B cell (primary cell): ENCODE results near the gene DGAT2. TPM values are rescaled to one million over a fixed set of nuclear protein-coding genes. Genes with fewer than 3 reads are reported as not detected.

ENCODE experiments used
- ATAC-seq: fragments of 200-7000 bp; cut with Tn5 transposase; one replicate; pipeline ENCODE4 v1.10.0; 2021; ENCODE audit warnings: low read depth, mild to moderate bottlenecking, moderate number of reproducible peaks, moderate library complexity
- CTCF ChIA-PET: fragments of 350-600 bp; sonication (Branson Sonifier 250); formaldehyde crosslinking; loops from one replicate; lab custom pipeline; 2021; ENCODE audit warnings: antibody characterized with exemption, inconsistent platforms; lab: Charles Lee
- POLR2A ChIA-PET: fragments of 350-600 bp; sonication (Branson Sonifier 250); formaldehyde crosslinking; loops from one replicate; lab custom pipeline; 2021; ENCODE audit warnings: antibody characterized with exemption; lab: Charles Lee
- DNase-seq: peaks from one replicate; pipeline ENCODE4 v3.0.0; 2013
- H2AFZ ChIP-seq: 2 replicates; pipeline ENCODE4 v1.6.1; 2012; ENCODE audit warnings: mild to moderate bottlenecking, low read depth, low read length; ENCODE audit not compliant: insufficient read depth, poor library complexity, severe bottlenecking
- H3K27ac ChIP-seq, 2 donors: 1 replicate in 1 of 2; 2 replicates in 1 of 2; pipeline ENCODE4 v1.5.1; 2012 to 2013; ENCODE audit warnings: low read length in 2 of 2, mild to moderate bottlenecking in 2 of 2, moderate library complexity in 1 of 2
- H3K27me3 ChIP-seq, 4 experiments: fragments of 200-600 bp in 1 of 4; sonication (generic) in 1 of 4; replicated peaks in 1 of 4; 1 replicate in 2 of 4; 2 replicates in 2 of 4; pipeline versions ENCODE4 v1.6.1 to v1.7.0; 2013 to 2016; ENCODE audit warnings: low read length in 3 of 4, mild to moderate bottlenecking in 2 of 4, mixed read lengths in 1 of 4, moderate library complexity in 1 of 4; ENCODE audit not compliant: insufficient read depth in 4 of 4, control insufficient read depth in 3 of 4; ENCODE audit errors: control extremely low read depth in 1 of 4
- H3K36me3 ChIP-seq, 2 experiments: replicated peaks in 1 of 2; 1 replicate in 1 of 2; 2 replicates in 1 of 2; pipeline versions ENCODE4 v1.6.1 to v1.7.1; 2013; ENCODE audit warnings: low read length in 1 of 2; ENCODE audit not compliant: insufficient read depth in 2 of 2, control insufficient read depth in 1 of 2; ENCODE audit errors: control extremely low read depth in 1 of 2, extremely low read depth in 1 of 2
- H3K4me1 ChIP-seq, 2 donors: fragments of 200-600 bp in 1 of 2; sonication (generic) in 1 of 2; 1 replicate in 1 of 2; 2 replicates in 1 of 2; pipeline versions ENCODE4 v1.5.1 to v1.6.1; 2013 to 2017; ENCODE audit warnings: low read length in 2 of 2; ENCODE audit not compliant: control insufficient read depth in 2 of 2, insufficient read depth in 2 of 2
- H3K4me2 ChIP-seq: replicated peaks from 2 replicates; pipeline ENCODE3; 2012; ENCODE audit warnings: mild to moderate bottlenecking, low read depth, low read length; ENCODE audit not compliant: poor library complexity, severe bottlenecking
- H3K4me3 ChIP-seq, 5 experiments: fragments of 200-600 bp in 1 of 5; sonication (generic) in 1 of 5; 1 replicate in 3 of 5; 2 replicates in 2 of 5; pipeline versions ENCODE4 v1.5.1 to v1.7.0; 2011 to 2016; ENCODE audit warnings: low read length in 4 of 5, mild to moderate bottlenecking in 4 of 5, low read depth in 2 of 5, control low read depth in 1 of 5, moderate library complexity in 1 of 5; ENCODE audit not compliant: insufficient read depth in 1 of 5; ENCODE audit errors: control extremely low read depth in 1 of 5, extremely low read depth in 1 of 5
- H3K79me2 ChIP-seq: fragments of 200-600 bp; sonication (generic); one replicate; pipeline ENCODE4 v1.6.0; 2016; ENCODE audit warnings: low read length; ENCODE audit not compliant: control insufficient read depth, insufficient read depth
- H3K9ac ChIP-seq: fragments of 200-600 bp; sonication (generic); 2 replicates; pipeline ENCODE4 v1.6.1; 2017; ENCODE audit warnings: mild to moderate bottlenecking, low read length, moderate library complexity
- H3K9me3 ChIP-seq, 3 donors: one replicate each; pipeline versions ENCODE4 v1.6.1 to v1.7.1; 2013; ENCODE audit warnings: low read length in 2 of 3; ENCODE audit not compliant: control insufficient read depth in 2 of 3, insufficient read depth in 1 of 3; ENCODE audit errors: control extremely low read depth in 1 of 3
- H4K20me1 ChIP-seq: 2 replicates; pipeline ENCODE4 v1.6.0; 2012; ENCODE audit warnings: mild to moderate bottlenecking, low read length; ENCODE audit not compliant: insufficient read depth, control insufficient read depth, poor library complexity, severe bottlenecking
- H3K27ac Mint-ChIP-seq: one replicate; pipeline ENCODE4 v1.8.0; 2021; ENCODE audit warnings: mixed read lengths
- H3K27me3 Mint-ChIP-seq: one replicate; pipeline ENCODE4 v1.8.0; 2021; ENCODE audit warnings: mixed read lengths
- H3K4me1 Mint-ChIP-seq: one replicate; pipeline ENCODE4 v1.8.0; 2021; ENCODE audit warnings: mixed read lengths
- H3K4me3 Mint-ChIP-seq: one replicate; pipeline ENCODE4 v1.8.0; 2021; ENCODE audit warnings: mixed read lengths
- H3K9me3 Mint-ChIP-seq: one replicate; pipeline ENCODE4 v1.8.0; 2022; ENCODE audit warnings: mixed read lengths; ENCODE audit not compliant: insufficient read depth
- CTCF ChIP-seq: fragments of 200-600 bp; IDR thresholded peaks from one replicate; pipeline ENCODE4 v1.8.0; 2022; ENCODE audit warnings: antibody characterized with exemption, mild to moderate bottlenecking
- EZH2 ChIP-seq: IDR thresholded peaks from 2 replicates; pipeline ENCODE4 v1.6.1; 2012; ENCODE audit warnings: borderline replicate concordance, low read depth, mild to moderate bottlenecking, moderate library complexity, low read length; ENCODE audit not compliant: insufficient read depth, poor library complexity, severe bottlenecking
- WGBS: methylation state at CpG from one replicate; pipeline ENCODE4 v1.1.5; 2013; ENCODE audit warnings: missing lambda C conversion rate; ENCODE audit not compliant: insufficient coverage; 5-methylcytosine and 5-hydroxymethylcytosine counted together
- intact Hi-C: fragments of 100-400 bp; cut with micrococcal nuclease; formaldehyde crosslinking; loops from one replicate; pipeline ENCODE4 v1.10.0; 2022
- polyA plus RNA-seq: library from polyadenylated mRNA; depleted of rRNA; stranded (reverse); fragments of >200 nt; gene quantifications from 2 replicates; pipeline ENCODE4 v1.2.3, GENCODE V29; 2012
- small RNA-seq: library from RNA; depleted of rRNA; stranded (forward); fragments of <200 nt; gene quantifications from one replicate; pipeline ENCODE3, GENCODE V24; 2012; ENCODE audit warnings: low replicate concordance, low read depth; ENCODE audit not compliant: insufficient read length
- total RNA-seq, 2 donors: library from RNA; stranded (reverse); fragments of 120-200 nt in 1 of 2; gene quantifications; 1 replicate in 1 of 2; 2 replicates in 1 of 2; pipeline versions ENCODE4 v1.2.3 to v1.2.4, GENCODE V29; 2013 to 2022

DGAT2 gene
- total and polyA plus RNA-seq, 2 donors (not counting 1 experiment from before 2014, with no cell fraction given) = 5.8 to 6.5 TPM

GRCh38 chr11:75849894-75850293 is 81.3 kb downstream of the DGAT2 start:
- intact Hi-C loops = no loop called here
- DNase-seq (no peak), ATAC-seq (no peak)
- H3K9me3 Mint-ChIP-seq = no peaks in the 10 kb centered on the region
- ChIA-PET CTCF (no interaction called here), POLR2A (no interaction called here)
- TF ChIP-seq EZH2 = no peak
- TF ChIP-seq CTCF = no peak
- peak overlapping the region; percentile 13 for H3K4me2 ChIP-seq
- no peak overlapping the region for H3K4me3 ChIP-seq
- peaks cover 22 to 29% of the 10 kb centered on the region in 2 donors for H3K4me1 ChIP-seq
- H3K79me2 ChIP-seq = peaks cover 98% of the 10 kb centered on the region
- no peaks in the 10 kb centered on the region for H3K27me3 Mint-ChIP-seq
- no peak overlapping the region for H3K27ac Mint-ChIP-seq
- peaks cover 3 to 28% of the 10 kb centered on the region in 2 experiments for H3K36me3 ChIP-seq
- peak overlapping the region; percentile 55 for H3K4me3 Mint-ChIP-seq
- H3K27ac ChIP-seq = peak overlapping the region in 1 of 2 donors; percentile 52
- peaks cover 81% of the 10 kb centered on the region for H4K20me1 ChIP-seq
- no peaks in the 10 kb centered on the region for H3K27me3 ChIP-seq
- H3K9ac ChIP-seq = no peak overlapping the region
- H2AFZ ChIP-seq = no peak overlapping the region
- H3K4me1 Mint-ChIP-seq = peaks cover 49% of the 10 kb centered on the region
- peaks cover 0 to 6% (median 0%) of the 10 kb centered on the region in 3 donors for H3K9me3 ChIP-seq

DNA sequence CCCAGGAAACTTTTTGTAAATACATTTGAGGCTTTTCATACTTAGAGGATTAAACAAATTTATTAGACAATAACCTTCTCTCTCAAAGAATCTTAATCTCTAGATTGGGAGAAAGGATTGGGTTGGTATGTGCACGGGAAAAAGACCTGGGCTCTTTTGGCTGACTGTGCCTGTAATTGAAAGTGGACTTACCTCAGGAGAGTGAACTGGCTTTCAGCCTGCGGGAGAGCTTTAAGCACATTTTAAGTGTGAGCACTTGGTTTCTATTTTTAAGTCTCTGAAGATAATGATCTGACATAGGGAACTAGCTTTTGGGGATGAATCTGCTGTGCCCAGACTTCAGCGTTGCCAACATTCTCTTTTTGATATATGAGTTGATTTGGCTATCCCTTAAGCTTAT is 82.2 kb downstream of the DGAT2 start:
- peaks cover 0 to 6% (median 0%) of the 10 kb centered on the region in 3 donors for H3K9me3 ChIP-seq
- peak overlapping the region; percentile 6 for H3K9ac ChIP-seq
- peaks cover 7 to 32% of the 10 kb centered on the region in 2 experiments for H3K36me3 ChIP-seq
- ChIA-PET CTCF (interaction anchor here (0.7 to 3.3 kb wide), 4 partner anchors 12 to 357 kb away, joined by 3 to 15 read pairs (median 3); no protein-coding TSS in a partner anchor), POLR2A (no interaction called here)
- no peak for TF ChIP-seq CTCF
- no peak for TF ChIP-seq EZH2
- no peak overlapping the region for H3K4me3 ChIP-seq
- intact Hi-C loops = no loop called here
- H3K27ac ChIP-seq = peak overlapping the region; percentile 1 to 52
- 20% methylated on average over 1 of the region's 3 CpGs for WGBS
- Mint-ChIP-seq H3K27me3 (no peaks in the 10 kb centered on the region), H3K27ac (peak overlapping the region; percentile 64), H3K9me3 (no peaks in the 10 kb centered on the region), H3K4me1 (peaks cover 48% of the 10 kb centered on the region), H3K4me3 (peak overlapping the region; percentile 55)
- H4K20me1 ChIP-seq = peaks cover 78% of the 10 kb centered on the region
- H2AFZ ChIP-seq = no peak overlapping the region
- H3K27me3 ChIP-seq = no peaks in the 10 kb centered on the region
- ATAC-seq (no peak), DNase-seq (no peak)
- H3K79me2 ChIP-seq = peaks cover 97% of the 10 kb centered on the region
- peak overlapping the region; percentile 14 for H3K4me2 ChIP-seq
- H3K4me1 ChIP-seq = peaks cover 16 to 25% of the 10 kb centered on the region in 2 donors

Small RNA genes within 50 kb of the gene (small RNA-seq; reads per million reads assigned to genes)
- gene RF00019 (not detected), gene RN7SL786P (not detected)

Other genes starting within 250 kb of the DGAT2 start
- 99.6 and 102 TPM in 2 replicates for gene GDPD5, start 242.8 kb upstream of the DGAT2 start, total RNA-seq
- 24.0 and 59.1 TPM in 2 replicates for gene GDPD5, start 242.8 kb upstream of the DGAT2 start, polyA plus RNA-seq
- 5.7 and 7.5 TPM in 2 replicates for gene SERPINH1, start 206.5 kb upstream of the DGAT2 start, total RNA-seq
- gene SERPINH1, start 206.5 kb upstream of the DGAT2 start, polyA plus RNA-seq = 3.0 and 4.1 TPM in 2 replicates
- gene MAP6, start 99.7 kb upstream of the DGAT2 start, total RNA-seq = 0.34 and 0.57 TPM in 2 replicates
- 0.12 and 0.54 TPM in 2 replicates for gene MAP6, start 99.7 kb upstream of the DGAT2 start, polyA plus RNA-seq
- 0.12 TPM in 1 of 2 replicates, not detected in the other for gene MOGAT2, start 50.9 kb upstream of the DGAT2 start, total RNA-seq
- not detected in 2 replicates for gene MOGAT2, start 50.9 kb upstream of the DGAT2 start, polyA plus RNA-seq
- gene UVRAG, start 46.4 kb downstream of the DGAT2 start, total RNA-seq = 94.1 and 115 TPM in 2 replicates
- gene UVRAG, start 46.4 kb downstream of the DGAT2 start, polyA plus RNA-seq = 37.7 and 53.2 TPM in 2 replicates